NCI-H1105 treated with DMSO at 0.1 percent for 48 hours (cell line): ENCODE measurements around the gene RSPH6A.

Source experiments
- DNase-seq: peaks from one replicate; lab custom pipeline; 2025; lab: John Stamatoyannopoulos, UW

The RSPH6A gene

DNA sequence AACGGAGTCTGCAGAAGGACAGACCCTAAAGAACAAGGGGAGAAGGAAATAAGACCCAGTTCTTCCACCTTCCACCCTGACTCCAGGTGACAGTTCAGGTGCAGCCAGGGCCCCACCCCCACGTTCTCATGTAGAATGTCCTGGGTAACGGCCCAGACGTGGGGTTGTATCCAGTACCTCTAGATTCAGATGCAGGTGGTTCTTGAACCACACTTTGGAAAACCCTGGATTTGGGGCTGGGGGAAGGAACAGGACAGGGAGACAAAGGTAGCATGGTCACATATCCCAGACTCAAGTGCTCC, 35.0 kb downstream of the RSPH6A start:
- peak; percentile 53 for DNase-seq

GRCh38 chr19:45779231-45780145, 35.6 kb downstream of the RSPH6A start:
- DNase-seq: peak; percentile 89

- no peak for DNase-seq
Measured at GRCh38 chr19:45778010-45778661, 37.0 kb downstream of the RSPH6A start.

DNA sequence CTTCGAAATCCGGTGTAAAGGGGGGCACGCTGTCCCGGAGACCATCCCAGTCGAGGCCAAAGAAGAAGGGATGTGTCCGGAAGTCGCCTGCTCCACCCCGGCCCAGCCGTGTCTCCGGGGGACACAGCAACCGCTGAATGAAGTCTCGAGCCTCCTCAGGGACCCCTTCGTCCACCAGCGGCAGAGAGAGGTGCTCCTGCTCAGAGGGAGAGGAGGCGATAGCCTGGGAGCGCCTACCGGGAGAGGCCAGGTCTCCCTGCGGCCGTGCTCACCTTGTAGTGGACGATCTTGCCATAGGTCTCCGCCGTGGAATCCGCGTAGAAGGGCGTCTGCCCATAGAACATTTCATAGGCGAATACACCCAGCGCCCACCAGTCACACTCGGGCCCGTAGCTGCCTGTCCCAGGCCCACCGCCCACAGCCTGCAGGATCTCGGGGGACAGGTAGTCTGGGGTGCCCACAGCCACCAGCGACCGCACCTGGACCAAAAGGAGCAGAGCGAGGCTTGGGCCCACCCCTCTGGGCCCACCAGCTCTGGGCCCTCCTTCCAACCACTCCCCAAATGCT, 37.6 kb downstream of the RSPH6A start:
- no peak for DNase-seq

- no peak for DNase-seq
Measured at GRCh38 chr19:45774765-45775164, 40.3 kb downstream of the RSPH6A start.

DNA sequence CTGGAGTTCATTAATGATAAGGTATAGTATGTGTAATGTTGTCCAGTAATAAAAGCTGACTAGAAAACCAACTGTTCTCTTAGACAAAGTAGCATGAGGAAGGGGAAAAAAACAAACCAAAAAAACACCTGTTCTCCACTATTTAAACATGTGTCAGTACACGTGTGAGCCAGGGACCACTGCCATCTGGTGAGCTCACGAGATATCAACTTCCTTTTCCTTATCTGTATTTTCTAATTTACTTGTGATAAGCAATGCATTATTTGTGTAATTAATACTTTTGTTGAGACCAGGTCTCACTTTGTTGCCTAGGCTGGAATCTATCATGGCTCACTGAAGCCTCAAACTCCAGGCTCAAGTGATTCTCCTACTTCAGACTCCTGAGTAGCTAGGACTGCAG, 41.7 kb downstream of the RSPH6A start:
- no peak for DNase-seq

DNA sequence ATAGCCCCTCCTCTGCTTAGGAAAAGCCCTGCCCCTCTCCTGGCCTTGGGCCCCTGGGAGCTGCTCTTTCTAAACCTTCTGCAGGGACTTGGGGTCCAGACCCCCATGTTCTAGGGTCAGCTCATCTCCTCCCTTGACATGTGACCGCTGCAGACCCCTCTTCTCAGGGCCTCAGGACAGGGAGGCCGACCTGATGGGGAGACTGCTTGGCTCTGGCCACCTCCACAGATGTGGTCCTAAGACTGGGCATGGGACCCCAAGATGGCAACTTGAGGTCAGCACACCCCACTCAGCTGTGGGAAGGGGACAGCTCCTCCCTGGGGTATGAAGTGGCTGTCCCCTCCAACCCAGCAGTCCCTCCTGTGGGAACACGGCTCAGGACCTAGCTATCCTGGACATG, 42.2 kb downstream of the RSPH6A start:
- no peak for DNase-seq

GRCh38 chr19:45772130-45772840, 42.8 kb downstream of the RSPH6A start:
- DNase-seq: no peak

DNA sequence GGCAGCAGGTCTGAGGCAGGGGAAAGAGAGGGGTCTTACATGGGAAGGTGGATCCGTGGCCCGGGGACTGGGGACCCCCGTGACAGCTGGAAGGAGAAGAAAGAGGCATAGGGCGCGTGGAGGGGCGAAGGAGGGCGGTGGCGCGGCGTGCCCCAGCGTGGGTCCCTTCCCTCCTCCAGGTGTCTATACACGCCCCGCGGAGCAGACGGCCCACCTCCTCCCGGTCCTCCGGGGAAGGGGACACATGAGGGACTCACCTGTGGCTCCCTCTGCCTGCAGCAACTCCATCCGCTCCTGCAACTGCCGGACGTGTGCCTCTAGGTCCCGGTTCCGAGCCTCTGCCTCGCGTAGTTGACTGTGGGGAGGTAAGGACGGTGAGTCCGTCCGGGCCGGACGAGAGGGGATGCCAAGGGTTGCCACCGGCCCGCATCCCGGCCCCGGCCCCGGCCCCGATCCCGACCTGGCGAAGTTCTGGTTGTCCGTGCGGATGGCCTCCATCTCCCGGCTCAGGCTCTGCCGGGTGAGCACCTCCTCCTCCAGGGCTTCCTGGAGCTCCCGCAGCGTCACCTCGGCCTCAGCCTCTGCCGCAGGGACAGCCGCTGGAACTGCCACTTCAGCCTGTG, 43.7 kb downstream of the RSPH6A start:
- no peak for DNase-seq

DNA sequence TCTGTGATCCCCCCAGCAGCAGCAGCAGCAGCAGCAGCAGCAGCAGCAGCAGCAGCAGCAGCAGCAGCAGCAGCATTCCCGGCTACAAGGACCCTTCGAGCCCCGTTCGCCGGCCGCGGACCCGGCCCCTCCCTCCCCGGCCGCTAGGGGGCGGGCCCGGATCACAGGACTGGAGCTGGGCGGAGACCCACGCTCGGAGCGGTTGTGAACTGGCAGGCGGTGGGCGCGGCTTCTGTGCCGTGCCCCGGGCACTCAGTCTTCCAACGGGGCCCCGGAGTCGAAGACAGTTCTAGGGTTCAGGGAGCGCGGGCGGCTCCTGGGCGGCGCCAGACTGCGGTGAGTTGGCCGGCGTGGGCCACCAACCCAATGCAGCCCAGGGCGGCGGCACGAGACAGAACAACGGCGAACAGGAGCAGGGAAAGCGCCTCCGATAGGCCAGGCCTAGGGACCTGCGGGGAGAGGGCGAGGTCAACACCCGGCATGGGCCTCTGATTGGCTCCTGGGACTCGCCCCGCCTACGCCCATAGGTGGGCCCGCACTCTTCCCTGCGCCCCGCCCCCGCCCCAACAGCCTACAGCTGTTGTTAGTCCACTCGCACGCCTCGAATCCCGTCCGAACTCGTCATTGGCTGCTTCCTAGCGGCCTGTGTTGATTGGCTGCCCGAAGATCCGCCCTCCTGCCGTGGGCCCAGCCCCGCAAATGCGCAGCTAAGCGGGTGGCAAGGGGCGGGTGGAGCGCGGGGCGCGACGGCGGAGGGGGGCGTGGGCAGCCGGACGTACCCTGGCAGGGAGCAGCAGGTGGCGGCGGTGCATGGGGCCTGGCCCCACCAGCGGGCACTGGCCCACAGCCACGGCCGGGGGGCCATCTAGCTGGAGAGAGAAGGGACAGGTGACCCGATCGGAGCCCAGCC, 44.7 kb downstream of the RSPH6A start:
- DNase-seq: peak; percentile 99

GRCh38 chr19:45769821-45770191, 45.3 kb downstream of the RSPH6A start:
- DNase-seq: peak; percentile 55

GRCh38 chr19:45768984-45769782, 45.9 kb downstream of the RSPH6A start, which contains the start of gene SIX5:
SIX5 (minus strand) TSS chr19:45769252; CDS start chr19:45768844, 408 bp downstream.
- DNase-seq: peak; percentile 96

- DNase-seq: peak; percentile 23
Measured at GRCh38 chr19:45768655-45768983, 46.5 kb downstream of the RSPH6A start.

GRCh38 chr19:45767881-45768654, 47.0 kb downstream of the RSPH6A start:
- peak; percentile 23 for DNase-seq

- DNase-seq: peak; percentile 12
Measured at GRCh38 chr19:45767410-45767880, 47.7 kb downstream of the RSPH6A start.

DNA sequence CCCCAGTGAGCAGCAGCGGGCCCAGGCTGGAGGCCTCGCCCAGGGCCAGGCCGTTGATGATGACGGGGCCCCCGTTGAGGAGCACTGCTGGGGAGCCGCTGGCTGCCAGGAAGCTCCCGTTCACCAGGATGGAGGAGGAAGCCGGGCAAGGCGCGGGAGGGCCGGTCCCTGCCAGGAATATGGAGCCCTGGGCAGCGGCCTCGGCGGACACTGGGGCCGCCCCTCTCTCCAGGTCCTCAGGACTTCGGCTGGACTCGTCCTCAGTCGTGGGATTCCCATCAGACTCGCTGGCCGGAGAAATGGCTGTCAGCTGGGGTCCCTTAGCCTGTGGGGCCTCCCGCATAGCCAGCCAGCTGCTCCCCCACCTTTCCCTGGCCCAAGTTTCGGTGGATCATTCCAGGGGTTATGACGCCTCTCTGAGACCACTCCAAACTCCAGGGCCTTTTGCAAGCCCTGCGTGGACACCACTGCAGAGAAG, 48.2 kb downstream of the RSPH6A start:
- DNase-seq: no peak

- DNase-seq: no peak
Measured at GRCh38 chr19:45766296-45766868, 48.7 kb downstream of the RSPH6A start.

GRCh38 chr19:45765702-45766295, 49.3 kb downstream of the RSPH6A start:
- no peak for DNase-seq
